Loucy (cell line): ENCODE measurements around the gene FABP6.

Experiments used
- CTCF ChIP-seq: fragments of 200-600 bp; sonication (generic); conservative IDR thresholded peaks from 2 replicates; pipeline ENCODE4 v1.5.1; 2014; ENCODE audit warnings: mild to moderate bottlenecking, antibody characterized with exemption, low read length
- EZH2phosphoT487 ChIP-seq: fragments of 200-600 bp; IDR thresholded peaks from 2 replicates; pipeline ENCODE4 v1.6.1; 2018; ENCODE audit warnings: antibody characterized with exemption, mild to moderate bottlenecking, moderate library complexity, borderline replicate concordance

GRCh38 chr5:160181965-160182622 is 47.2 kb upstream of the FABP6 start:
- TF ChIP-seq CTCF (no peak), EZH2phosphoT487 (no peak)
